Pons (tissue), 1 donor: ENCODE results near the gene CERS2.

Source experiments
- DNase-seq: peaks from one replicate; pipeline ENCODE4 v3.0.0-alpha.2; 2016; ENCODE audit warnings: low spot score

Gene CERS2

DNA sequence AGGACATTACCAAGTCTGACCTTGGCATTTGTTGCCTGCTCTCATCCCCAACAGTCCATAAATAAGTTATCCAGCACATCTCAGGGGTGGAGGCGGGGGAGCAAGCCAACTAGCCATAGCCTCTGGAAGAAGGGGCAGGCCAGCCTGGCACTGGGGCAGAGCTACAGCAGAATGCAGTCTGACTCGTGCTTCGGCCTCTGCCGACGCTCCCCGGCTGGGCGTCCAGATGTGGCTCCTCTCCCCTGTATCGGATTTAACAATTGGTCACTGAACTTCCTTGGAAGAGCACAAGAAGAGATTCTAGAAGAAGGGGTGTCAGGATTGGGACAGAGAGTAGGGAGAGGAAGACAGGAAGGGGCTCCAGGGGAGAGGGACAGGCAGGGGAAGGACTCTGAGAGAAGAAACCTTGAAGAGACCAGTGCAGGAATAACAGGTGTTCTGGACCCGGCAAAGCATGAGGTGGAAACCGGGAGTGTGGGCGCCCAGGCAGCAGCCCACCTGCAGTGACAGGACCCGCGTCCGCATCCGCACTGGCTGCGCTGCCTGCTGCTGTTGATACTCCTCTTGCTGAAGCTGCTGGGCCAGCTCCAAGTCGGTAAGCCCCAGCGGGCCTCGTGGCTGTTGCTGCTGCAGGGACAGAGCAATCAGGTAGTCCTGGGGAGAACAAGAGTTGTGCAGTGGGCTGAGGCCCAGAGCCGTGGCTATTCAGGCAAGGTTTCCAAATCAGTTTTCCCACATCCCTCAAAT, 22.7 kb upstream of the CERS2 start:
- no peak for DNase-seq

DNA sequence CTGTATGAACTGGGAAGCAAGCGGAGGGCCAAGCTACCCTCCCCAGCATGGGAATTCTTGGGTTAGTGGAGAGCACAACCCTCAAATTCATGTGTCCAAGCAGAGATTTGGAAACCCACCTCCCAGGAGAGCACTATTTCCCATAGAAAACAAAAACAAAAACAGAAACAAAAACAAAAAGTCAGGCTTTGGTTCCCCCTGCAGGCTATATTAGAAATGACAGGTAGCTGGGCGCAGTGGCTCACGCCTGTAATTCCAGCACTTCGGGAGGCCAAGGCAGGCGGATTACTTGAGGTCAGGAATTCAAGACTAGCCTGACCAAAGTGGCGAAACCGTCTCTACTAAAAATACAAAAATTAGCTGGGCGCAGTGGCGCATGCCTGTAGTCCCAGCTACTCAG, 21.3 kb upstream of the CERS2 start:
- DNase-seq = no peak

DNA sequence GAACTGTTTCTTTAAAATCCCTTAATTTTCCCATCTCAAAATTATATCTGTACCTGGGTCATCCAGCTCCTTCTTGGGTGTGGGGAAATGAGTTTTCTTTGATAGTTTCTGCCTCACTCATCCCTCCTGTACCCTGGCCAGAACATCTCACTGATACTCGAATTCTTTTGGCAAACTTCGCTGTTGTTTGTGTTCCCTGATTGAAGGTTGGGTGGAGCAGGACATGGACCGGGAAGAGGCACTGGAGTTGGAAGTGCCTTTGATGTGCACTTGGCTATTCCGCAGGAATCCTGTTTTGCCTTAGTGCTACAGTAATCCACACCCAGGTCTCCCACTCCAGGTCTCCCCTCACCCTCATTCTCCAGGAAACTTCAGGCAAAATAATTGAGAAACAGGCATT, 20.8 kb upstream of the CERS2 start:
- no peak for DNase-seq

DNA sequence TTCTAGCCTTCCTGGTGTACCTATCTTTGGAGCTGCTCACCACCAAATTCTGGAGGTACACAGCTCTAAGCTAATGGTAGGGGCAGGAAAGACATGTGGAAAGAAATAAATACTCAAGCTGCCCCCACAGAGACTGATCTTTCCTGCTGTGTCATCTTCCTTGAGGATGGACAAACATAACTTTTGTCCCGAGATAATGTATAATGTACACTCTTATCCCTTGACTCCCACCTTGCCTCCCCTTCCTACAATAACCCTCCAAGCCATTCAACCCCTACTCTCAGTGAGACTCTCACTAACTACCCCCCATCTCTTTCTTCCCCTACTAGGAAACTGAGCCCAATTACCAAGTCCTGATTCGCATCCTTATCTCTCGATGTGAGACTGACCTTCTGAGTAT, 19.6 kb upstream of the CERS2 start:
- DNase-seq = no peak

DNA sequence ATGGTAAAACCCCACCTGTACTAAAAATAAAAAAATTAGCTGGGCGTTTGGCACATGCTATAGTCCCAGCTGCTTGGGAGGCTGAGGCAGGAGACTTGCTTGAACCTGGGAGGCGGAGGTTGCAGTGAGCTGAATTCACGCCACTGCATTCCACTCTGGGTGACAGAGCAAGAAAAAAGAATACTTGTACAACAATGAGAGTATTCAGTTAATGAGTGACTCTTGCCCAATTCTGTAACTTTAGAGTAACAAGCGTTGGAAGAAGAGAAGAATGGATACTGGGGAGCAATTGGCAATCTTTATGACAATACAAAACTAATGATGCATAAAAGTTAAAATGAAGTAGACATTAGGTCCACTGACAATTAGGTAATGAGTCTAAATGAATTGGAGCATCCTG, 18.0 kb upstream of the CERS2 start:
- DNase-seq = no peak

DNA sequence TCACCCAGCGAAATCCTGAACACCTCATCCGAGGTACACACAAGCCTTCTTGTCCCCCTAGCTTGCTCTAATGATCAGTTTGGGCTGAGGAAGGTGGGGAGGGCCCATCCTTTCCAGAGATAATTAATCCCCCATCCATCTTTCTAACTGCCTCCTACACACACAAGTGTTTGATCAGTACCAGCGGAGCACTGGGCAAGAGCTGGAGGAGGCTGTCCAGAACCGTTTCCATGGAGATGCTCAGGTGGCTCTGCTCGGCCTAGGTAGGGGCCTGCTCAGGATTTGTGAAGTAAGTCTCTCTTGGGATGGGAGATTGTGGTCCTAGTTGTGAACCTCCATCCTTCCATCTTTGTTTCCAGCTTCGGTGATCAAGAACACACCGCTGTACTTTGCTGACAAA, 13.3 kb upstream of the CERS2 start:
- DNase-seq = no peak

DNA sequence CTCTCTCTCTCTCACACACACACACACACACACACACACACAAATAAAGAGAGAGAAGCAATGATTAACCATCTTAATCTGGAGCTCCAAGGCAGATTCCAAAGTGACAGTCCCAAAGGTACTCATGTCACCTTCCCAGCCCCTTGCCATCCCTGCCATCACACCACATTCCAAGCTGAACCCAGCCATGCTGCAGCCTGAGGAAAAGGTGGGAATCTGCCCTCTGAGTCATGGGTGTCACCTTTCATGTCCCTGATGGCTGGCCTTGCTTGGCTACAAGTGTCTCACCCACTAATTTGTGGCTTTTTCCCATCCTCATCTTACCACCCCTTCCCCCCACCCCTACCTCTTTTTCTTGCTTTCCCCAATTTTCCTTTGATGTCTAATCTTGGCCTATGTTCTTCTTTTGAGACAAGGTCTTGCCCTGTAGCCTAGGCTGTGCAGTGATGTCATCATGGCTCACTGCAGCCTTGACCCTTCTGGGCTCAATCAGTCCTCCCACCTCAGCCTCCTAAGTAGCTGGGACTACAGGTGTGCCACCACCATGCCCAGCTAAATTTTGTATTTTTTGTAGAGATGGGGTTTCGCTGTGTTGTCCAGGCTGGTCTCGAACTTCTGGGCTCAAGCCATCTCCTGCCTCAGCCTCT, 10.7 kb upstream of the CERS2 start:
- no peak for DNase-seq

DNA sequence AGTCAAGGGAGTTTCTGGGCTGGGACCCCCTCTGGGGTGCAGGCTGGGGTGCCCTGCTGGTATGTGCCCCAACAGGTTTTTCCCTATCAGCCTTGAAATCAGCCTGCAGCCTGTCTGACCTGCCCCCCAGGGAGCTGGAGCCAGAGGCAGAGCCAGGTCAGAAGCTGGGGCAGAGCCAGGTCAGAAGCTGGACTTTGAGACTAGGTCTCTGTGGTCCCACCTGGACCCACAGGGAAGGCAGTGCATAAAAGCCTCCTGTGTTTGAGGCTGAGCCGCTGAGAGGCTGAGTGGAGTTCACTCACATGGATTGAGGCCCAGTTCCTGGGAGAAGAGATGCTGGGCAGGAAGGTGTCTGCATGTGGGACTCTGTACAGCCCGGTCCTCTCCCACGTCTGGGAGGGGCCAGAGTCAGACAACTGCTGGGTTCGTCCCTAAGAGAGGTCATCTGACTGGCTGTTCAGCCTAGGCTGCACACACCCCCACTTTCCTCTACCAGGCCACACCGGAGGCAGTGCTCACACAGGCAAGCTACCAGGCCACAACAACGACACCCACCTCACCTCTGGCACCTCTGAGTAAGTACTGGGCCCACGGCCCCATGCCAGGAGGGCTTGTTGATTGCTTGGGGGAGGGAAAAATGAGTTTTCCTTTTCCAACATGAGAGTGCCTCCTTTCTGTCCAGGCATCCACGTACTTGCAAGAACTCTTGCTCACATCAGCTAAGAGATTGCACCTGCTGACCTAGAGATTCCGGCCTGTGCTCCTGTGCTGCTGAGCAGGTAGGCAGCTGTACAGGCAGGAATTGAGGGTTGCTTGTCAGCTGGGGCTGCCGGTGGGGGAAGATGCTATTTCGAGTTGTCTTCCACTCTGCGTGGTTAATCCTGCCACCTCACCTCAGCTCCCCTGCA, 7.4 kb upstream of the CERS2 start, which contains the start of gene ANXA9:
Gene ANXA9 (plus strand): TSS at position 488 of the 908 bp plus-strand sequence. CDS start 814 bp downstream, outside the sequence.
- no peak for DNase-seq

DNA sequence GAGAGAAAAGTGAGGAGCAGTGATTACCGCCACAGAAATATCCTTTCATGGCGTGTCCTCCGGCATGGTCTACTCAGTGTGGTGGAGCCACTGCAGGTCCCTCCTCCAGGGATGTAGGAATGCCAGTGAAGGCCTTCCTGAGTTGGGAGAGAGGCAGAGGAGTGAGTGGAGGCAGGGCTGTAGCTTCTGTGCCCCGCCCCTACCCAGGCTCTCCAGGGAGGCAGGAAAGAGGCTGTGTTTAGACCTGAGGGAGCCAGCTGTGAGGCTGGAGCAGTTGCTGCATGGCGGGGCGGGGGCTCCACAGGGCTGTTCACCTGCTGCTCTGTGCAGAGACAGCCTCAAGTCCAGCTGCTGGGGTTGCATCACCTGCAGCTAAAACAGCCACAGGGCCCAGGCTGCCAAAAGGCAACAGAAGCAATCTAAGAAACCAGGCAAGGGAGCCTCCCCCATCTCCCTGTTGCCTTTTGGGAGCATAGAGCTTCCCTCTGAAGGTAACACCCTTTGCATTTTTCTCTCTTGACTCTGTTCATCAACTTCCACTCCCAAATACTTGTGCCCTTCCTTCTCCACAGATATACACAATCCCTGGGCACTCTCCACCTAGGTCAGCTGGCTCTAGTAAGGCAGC, 6.7 kb upstream of the CERS2 start:
- DNase-seq = no peak

DNA sequence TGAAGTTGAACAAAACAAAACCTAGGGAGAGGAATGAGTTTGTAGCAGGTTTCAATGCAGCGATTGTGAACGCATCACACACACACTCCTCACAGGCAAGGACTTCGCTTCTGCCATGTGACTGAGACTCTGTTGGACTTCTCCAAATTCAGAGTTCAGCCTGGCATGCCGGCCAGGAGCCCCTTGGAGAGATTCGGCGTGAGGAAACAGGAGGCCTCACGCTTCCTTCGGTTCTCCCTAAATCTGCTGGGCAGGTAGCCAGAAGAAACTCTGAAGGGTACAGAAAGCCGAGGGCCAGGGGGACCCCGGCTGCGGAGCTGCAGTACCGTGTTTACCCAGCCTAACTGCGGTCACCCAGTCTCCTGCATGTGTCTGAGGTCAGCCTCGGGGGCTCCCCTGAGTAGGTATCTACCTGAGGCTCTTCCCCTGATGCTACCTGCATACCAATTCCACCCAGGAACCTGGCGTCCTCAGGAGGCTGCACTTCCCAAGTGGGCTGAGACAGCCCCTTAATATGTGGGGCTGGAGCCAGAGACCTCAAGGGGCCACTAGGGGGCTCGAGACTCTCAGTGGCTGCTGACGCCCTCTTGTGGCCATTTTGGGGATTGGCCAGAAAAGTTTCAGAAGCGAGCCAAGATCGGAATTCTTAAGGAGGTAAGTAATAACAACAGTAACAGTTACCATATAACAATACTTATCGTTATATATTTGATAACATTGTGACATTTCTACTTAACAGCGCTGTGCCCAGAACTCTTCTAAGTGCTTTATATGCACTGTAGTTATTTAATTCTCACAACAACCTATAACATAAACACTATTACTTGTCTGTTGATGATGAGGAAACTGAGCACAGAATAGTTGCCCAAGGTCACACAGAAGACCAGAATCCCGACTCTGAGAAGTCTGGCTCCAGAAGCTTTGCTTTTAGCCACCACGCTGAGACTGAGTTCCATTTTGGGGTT, 4.7 kb upstream of the CERS2 start:
- DNase-seq = peak; percentile 95

DNA sequence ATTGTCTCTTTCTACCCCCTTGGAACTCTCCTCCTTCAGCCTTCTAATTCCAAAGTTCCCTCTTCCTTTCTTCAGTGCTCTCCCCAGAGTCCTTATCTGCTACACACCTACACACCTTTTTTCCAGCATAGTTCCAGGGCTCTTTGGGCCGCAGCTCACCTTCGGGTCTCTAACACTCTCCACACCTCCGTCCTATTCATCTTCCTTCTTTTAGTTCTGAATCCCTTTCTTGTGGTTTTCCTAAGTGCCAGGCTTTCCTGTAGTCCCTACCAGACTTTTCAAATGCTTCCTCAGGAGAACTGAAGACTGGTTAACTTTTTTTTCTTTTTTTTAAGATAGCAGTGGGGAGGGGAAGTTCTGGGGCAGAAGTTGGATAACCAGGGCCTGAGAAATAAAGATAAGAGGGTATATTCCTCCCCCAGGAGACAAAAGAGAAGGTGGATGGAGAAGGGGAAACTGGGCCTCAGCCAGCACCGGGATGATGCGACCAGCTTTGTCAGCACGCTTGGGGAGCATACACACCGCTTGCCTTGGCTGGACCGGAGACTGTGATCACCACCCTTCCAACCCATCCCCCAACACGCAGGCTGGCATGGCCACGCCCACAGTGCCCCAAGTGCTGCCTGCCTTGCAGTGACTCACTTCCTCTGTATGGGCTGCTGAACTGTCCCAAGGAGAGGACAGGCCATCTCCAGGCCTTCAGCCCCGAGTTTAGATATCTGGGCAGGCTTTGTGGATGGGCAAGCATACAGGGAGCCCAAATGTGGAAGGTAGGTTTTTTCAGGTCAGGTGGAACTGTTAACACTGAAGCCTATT, 2.5 kb upstream of the CERS2 start:
- peak; percentile 91 for DNase-seq

DNA sequence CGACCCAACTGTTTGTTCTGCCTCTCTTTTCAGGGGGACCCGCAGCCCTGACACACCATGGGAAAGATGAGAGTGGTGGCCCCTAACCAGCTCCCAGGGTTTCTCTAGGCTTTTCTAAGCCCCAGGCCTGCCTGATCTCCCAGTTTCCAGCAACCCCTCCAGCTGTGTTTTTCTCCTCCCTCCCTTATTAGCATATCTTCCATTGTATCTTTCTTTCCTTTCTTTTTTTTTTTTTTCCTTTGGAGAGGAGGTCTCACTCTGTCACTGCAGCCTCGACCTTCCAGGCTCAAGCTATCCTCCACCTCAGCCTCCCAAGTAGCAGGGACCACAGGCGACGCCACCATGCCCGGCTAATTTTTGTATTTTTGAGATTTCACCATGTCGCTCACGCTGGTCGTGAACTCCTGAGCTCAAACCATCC, 1.8 kb upstream of the CERS2 start:
- no peak for DNase-seq

DNA sequence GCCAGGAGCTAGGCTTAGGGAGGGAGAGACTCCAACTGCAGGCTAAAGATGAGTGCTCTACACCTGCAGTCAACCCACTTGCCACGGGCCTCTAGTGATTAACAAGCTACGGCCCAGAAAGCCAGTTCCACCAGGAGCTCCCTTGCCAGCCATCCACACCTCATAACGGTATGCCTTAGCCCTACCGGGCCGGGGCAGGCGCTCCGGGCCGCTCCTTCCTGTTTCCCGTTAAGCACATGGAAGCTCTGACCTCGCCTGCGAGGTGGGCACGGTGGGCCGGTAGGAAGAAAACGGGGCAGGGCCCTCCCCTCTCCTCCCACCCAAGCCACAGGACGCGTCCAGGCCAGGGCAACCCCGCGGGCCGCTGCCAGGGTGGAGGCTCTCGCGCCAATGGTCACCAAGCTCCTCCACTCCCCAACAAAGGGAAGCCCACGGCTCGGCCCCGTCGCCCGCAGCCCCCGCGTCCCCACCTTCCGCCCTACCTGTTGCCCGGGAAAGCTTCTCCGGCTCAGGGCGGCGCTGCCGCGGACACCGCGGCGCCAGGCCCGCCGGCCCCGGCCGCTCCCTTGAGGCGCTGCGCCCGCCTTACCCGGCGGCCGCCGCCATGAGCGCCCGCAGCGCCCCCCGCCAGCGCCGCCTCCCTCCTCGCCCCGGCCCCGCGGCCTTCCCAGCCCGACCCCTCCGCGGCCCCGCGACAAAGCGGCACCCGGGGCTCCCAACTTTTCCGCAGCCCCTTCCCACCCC, 627 bp downstream of the CERS2 start:
- DNase-seq = no peak

DNA sequence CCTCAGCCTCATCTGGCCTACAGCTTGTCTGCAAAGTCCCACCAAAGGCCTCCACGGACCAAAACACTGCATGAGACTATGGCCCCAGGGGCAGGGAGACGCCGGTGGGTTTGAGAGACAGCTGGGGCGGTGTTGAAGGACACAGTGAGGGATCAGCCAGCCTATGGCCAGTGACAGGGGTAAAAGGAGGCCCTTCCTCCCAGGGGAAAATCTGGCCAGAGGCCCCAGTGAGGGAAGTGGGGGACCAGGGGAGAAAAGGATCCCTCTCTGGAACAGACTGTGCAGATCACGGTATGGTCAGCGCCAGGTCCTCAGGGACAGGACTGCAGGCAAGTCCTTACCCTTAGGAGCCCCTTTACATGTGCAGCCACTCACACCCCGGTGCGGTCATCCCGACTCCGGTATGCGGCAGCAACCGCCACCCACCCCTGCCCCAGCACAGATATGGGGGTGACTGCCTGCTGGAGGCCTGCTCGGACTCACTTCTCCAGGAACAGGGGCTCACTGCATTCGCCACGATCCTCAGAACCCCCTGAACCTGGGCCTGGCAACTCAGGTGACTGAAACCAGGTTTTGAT, 1.3 kb downstream of the CERS2 start:
- DNase-seq = no peak

DNA sequence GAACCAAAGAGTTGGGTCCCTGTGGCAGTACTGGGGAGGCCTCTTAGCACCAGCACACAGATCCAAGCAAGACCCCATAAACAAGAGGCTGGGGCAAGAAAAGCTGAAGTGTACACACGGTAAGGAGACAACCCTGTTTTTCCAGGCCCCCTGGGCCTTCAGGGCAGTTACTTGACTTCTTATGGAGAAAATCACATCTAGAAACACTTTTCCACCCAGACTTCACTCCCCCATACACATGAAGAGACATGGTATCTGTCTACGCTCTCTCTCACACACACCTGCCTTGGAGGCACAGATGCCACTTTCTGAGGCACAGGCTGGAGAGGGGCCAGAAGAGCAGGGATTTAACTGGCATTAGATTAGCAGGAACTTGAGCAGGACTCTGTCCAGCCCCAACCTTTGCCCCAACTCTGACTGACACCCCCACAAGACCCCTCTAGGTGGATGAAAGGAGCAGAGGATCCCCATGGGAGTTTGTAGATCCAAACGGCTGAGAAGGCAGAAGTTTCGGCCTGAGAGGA, 2.2 kb downstream of the CERS2 start:
- DNase-seq = no peak

DNA sequence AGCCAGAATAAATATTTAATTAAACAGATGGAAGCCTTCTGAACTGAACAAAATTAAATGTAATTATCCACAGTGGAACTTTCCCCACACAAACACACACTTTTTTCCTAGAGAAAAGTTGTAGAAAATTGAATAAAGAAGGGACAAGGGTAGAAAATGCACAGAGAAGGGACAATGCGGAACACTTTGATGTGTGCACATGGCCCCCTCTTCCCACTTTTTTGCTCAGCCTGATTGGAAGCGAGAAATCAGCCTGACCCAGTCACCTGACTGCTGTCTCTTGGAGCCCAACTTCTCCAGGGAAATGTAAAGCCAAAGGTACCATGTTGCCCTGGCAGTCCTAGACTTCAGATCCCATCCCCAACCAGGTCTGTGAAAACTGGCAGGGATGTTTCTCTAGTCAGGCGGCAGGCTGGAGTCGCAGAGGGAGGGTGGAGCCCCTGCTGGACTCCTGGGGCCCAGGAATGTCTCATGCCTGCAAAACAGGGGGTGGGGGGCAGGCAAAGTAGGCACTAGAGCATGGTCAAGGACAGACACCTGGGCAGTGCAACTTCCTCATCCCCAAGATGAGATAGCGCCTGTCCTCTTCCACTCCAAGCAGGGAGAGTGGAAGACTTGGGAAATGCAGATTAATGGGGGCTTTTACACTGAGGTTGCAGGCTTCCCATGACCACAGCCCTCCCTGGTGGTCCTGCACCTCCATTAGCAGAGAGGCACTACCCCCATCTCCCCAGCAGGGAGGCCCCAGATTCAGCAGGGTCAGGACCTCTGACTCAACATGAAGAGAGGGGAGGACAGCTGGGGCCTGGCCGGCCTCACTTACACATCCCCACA, 2.8 kb downstream of the CERS2 start:
- peak; percentile 58 for DNase-seq

DNA sequence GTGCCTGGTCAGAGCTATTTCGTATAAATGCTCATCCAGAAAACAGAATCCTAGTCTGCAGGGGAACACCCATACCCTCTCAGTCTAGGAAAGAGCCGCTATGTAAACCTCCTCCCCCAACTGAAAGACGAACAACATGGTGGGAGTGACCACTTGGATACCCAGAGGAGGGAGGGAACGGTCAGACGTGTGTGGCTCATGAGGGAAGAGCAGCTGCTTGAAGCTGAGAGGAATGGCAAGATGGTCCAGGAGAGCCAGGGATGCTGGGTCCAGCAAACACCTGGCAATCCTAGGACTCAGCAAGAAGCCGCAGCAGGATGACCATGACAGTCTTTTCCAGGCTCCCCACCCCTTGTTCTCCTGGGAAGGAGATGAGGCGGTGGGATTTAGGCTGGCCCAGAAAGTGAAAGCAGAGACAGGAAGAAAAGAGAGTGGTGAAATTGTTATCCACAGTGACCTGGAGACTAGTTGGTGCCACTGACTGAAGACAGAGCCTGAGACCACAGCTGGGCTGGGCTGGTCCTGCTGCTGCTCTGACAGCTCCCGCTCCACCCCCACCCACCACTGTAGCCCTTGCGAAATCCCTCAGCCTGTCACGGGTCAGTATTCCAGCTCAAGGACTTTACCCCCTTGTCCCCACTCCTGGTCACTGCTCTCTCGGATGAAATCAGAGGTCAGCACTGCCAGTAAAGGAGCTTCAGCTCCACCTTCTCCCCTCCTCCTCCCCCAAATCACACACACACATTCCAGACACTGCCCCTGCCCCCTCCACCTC, 3.6 kb downstream of the CERS2 start:
- DNase-seq = peak; percentile 49
